Measurements from ENCODE around the gene CAMTA2.

GRCh38 chr17:5019475-5019956 lies 32.0 kb upstream of the CAMTA2 start:
- TF ChIP-seq EZH2phosphoT487 (IDR thresholded peaks at IDR 0.05; ENCODE audit: unreplicated experiment) (no peak), EZH2 (IDR thresholded peaks at IDR 0.05; ENCODE audit: low read depth, unreplicated experiment) (no peak), CTCF (conservative IDR thresholded peaks at IDR 0.05; ENCODE audit: low read depth in 2 of 2) (peak; percentile 25 to 69; a peak in 3 of 4 replicates)

Data from GM23338 (cell line).